ENCODE data around the gene INSIG1. TPM values are rescaled to one million over a fixed set of nuclear protein-coding genes. Genes with fewer than 3 reads are reported as not detected.

Gene INSIG1
- total and polyA plus RNA-seq, 2 donors (not counting 3 experiments of a cell fraction or from before 2014, with no cell fraction given) = 79.3 to 102 TPM

DNA sequence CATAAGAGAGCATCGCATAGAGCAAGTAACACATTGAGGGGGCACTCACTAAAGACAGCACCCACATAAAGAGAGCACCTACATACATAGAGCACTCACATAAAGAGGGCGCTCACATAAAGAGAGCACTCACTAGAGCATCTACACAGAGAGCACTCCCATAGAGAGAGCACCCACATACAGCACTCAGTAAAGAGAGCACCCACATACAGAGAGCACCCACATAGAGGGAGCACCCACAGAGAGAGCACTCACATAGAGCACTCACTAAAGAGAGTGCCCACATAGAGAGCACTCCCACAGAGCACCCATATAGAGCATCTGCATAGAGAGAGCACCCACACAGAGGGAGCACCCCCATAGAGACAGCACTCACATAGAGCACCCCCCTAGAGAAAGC, 47.8 kb downstream of the INSIG1 start:
- H3K79me2 ChIP-seq (ENCODE audit: control insufficient read depth, insufficient read depth, low read length) = no peaks in the 10 kb centered on the region
- BruUV-seq (replicated peaks) = no TSS peak
- H3K9me3 ChIP-seq (replicated peaks; ENCODE audit: control insufficient read depth, insufficient read depth, low read length) = no peaks in the 10 kb centered on the region
- no peak overlapping the region for H3K4me2 ChIP-seq (ENCODE audit: insufficient read depth, low read length)
- H2AFZ ChIP-seq (ENCODE audit: low read depth, low read length) = no peak overlapping the region
- intact Hi-C loops (cut with micrococcal nuclease) = loop anchor here (1.0 to 5.0 kb wide), 7 partner anchors 46 to 432 kb away; partner anchors contain the start of genes HTR5A and PAXIP1
- POLR2A ChIA-PET = interaction anchor here (0.6 kb wide), 1 partner anchor 342 kb away, joined by 3 read pairs; the partner anchor contains the start of gene PAXIP1
- dilution Hi-C loops (cut with MboI; ENCODE audit: extremely low pct_ligation_motif_present, low sequenced_read_pairs) = loop anchor here (25.0 kb wide), 1 partner anchor 158 kb away; no protein-coding TSS in a partner anchor
- H3K9ac ChIP-seq (replicated peaks; ENCODE audit: extremely low read depth, insufficient read depth, low read length) = no peak overlapping the region
- H3K27ac ChIP-seq (ENCODE audit: insufficient read depth, low read depth, low read length) = no peak overlapping the region
- no peaks in the 10 kb centered on the region for H3K36me3 ChIP-seq (ENCODE audit: control insufficient read depth in 2 of 2, extremely low read depth in 1 of 2, insufficient read depth in 2 of 2, low read length in 2 of 2)
- no peaks in the 10 kb centered on the region for H3K9me1 ChIP-seq (replicated peaks; ENCODE audit: control insufficient read depth, extremely low read depth, insufficient read depth, low read length)
- no peaks in the 10 kb centered on the region for H3K4me1 ChIP-seq (ENCODE audit: control insufficient read depth, extremely low read depth, insufficient read depth, low read length)
- FAIRE-seq (no peak), DNase-seq (ENCODE audit: low read depth, low spot score) (no peak)
- H3K27me3 ChIP-seq (ENCODE audit: control insufficient read depth in 2 of 2, insufficient read depth in 2 of 2, low read length in 2 of 2) = peaks cover 2 to 3% of the 10 kb centered on the region in 2 experiments
- no peaks in the 10 kb centered on the region for H4K20me1 ChIP-seq (replicated peaks; ENCODE audit: control insufficient read depth, extremely low read depth, insufficient read depth, low read length)
- CTCF ChIA-PET = interaction anchor here (0.7 to 4.0 kb wide), 44 partner anchors 9 to 432 kb away, joined by 3 to 61 read pairs (median 4); partner anchors contain the start of genes INSIG1 and PAXIP1
- TF ChIP-seq POLR2A (IDR thresholded peaks at IDR 0.05; ENCODE audit: low read depth, low read length) (no peak), FOS (IDR thresholded peaks at IDR 0.05; ENCODE audit: borderline replicate concordance, insufficient read depth, low read length) (no peak), CTCF (IDR thresholded peaks at IDR 0.05; ENCODE audit: extremely low read depth in 1 of 2, insufficient read depth in 1 of 2, low read depth in 1 of 2, low read length in 2 of 2) (no peak), MYC (IDR thresholded peaks at IDR 0.05; ENCODE audit: low read depth, low read length) (no peak), POLR2AphosphoS5 (IDR thresholded peaks at IDR 0.05; ENCODE audit: insufficient read depth, low read depth, low read length) (no peak), GATA2 (IDR thresholded peaks at IDR 0.05; ENCODE audit: insufficient read depth, insufficient read length, low read depth, low read length) (no peak), EZH2 (IDR thresholded peaks at IDR 0.05; ENCODE audit: borderline replicate concordance, low read depth, low read length, severe bottlenecking) (no peak), JUN (IDR thresholded peaks at IDR 0.05; ENCODE audit: borderline replicate concordance, insufficient read depth, insufficient read length, low read depth) (no peak), MAX (IDR thresholded peaks at IDR 0.05; ENCODE audit: insufficient read depth, insufficient read length) (no peak)
- H3K4me3 ChIP-seq (replicated peaks in 1 of 3; ENCODE audit: insufficient read depth in 1 of 3, low read depth in 1 of 3, low read length in 3 of 3) = no peak overlapping the region
